ENCODE data around the gene TRIM17. TPM values are rescaled to one million over a fixed set of nuclear protein-coding genes. Genes with fewer than 3 reads are reported as not detected.
A peak's percentile ranks its signal among the peaks of the same experiment; 100 is the strongest.

The TRIM17 gene
- total and polyA plus RNA-seq, 9 of the 15 experiments (the other 6 are each of a cell fraction or from before 2014, with no cell fraction given) = not detected

- TF ChIP-seq ZNF395 (CRISPR knock-in tag; IDR thresholded peaks at IDR 0.05) (0 out of 2 replicates have a peak, but pooled peaks have one; percentile 21), POLR2AphosphoS5 (IDR thresholded peaks at IDR 0.05; ENCODE audit: control insufficient read depth, insufficient read depth, low read depth, low read length) (no peak), ZFX (CRISPR knock-in tag; IDR thresholded peaks at IDR 0.05) (peak; percentile 50; the same call in 1 of the 2 replicates)
These were observed 46.8 kb downstream of the TRIM17 start (continued) for GRCh38 chr1:228369608-228370438.

- H4K20me1 ChIP-seq (replicated peaks; ENCODE audit: control insufficient read depth, insufficient read depth, low read length) = no peaks in the 10 kb centered on the region
- ChIA-PET CTCF (ENCODE audit: low intra/inter-chr PET ratio) (interaction anchor here (0.6 kb wide), 1 partner anchor 157 kb away, joined by 4 read pairs; no protein-coding TSS in a partner anchor), POLR2A (interaction anchor here (0.6 to 1.8 kb wide), 4 partner anchors 12 to 152 kb away, joined by 3 to 16 read pairs (median 4); a partner anchor contains a TSS)
- peaks cover 2% of the 10 kb centered on the region; the same call in 1 of the 3 replicates for H3K36me3 ChIP-seq (ENCODE audit: control insufficient read depth, insufficient read depth, low read length)
- peaks cover 48 to 100% of the 10 kb centered on the region in 2 experiments for H3K4me1 ChIP-seq (replicated peaks in 1 of 2; ENCODE audit: control insufficient read depth in 2 of 2, insufficient read depth in 2 of 2, low read length in 2 of 2)
- FAIRE-seq (peak; percentile 99), DNase-seq (ENCODE audit: extremely low read depth in 1 of 4, low spot score in 3 of 4) (peak; percentile 85 to 97 (median 91)), ATAC-seq (peak; percentile 75)
- no TSS peak for BruUV-seq (replicated peaks)
- intact Hi-C loops (cut with micrococcal nuclease) (loop anchor here (2.0 kb wide), 1 partner anchor 88 kb away; a partner anchor contains a TSS), in situ Hi-C loops (cut with MboI) (no loop called here)
- peak overlapping the region; percentile 80 for H2AFZ ChIP-seq (ENCODE audit: low read depth, low read length)
- WGBS (ENCODE audit: insufficient coverage, low coverage, missing lambda C conversion rate) = 10% methylated on average over 15 of the region's 15 CpGs
- peak overlapping the region; percentile 71 to 91 for H3K9ac ChIP-seq (ENCODE audit: insufficient read depth in 1 of 2, low read depth in 2 of 2, low read length in 2 of 2)
- peak overlapping the region; percentile 34 for H3K4me3 ChIP-seq
- H3K4me2 ChIP-seq (ENCODE audit: insufficient read depth, low read length) = peak overlapping the region; percentile 81
- H3K79me2 ChIP-seq (ENCODE audit: control insufficient read depth, insufficient read depth, low read length) = peaks cover 20% of the 10 kb centered on the region; the same call in 2 of the 3 replicates
- H3K9me1 ChIP-seq (ENCODE audit: control insufficient read depth, insufficient read depth, low read length) = no peaks in the 10 kb centered on the region
- no peaks in the 10 kb centered on the region for H3K27me3 ChIP-seq (ENCODE audit: control insufficient read depth in 2 of 2, insufficient read depth in 2 of 2, low read length in 2 of 2)
- H3K27ac ChIP-seq (ENCODE audit: extremely low read depth, low read depth, low read length) = peak overlapping the region; percentile 85
- H3K9me3 ChIP-seq (replicated peaks; ENCODE audit: control insufficient read depth, insufficient read depth, low read depth, low read length) = no peaks in the 10 kb centered on the region
- no peak for TF ChIP-seq EWSR1 (IDR thresholded peaks at IDR 0.05; ENCODE audit: borderline replicate concordance, low read depth, partially characterized antibody)
- TF ChIP-seq CREB3L1 (IDR thresholded peaks at IDR 0.05; ENCODE audit: borderline replicate concordance, low read depth) = no peak
- TF ChIP-seq ZNF444 (CRISPR knock-in tag; IDR thresholded peaks at IDR 0.05) = no peak
- TF ChIP-seq ZNF277 (CRISPR knock-in tag; IDR thresholded peaks at IDR 0.05; ENCODE audit: borderline replicate concordance) = no peak
- TF ChIP-seq HCFC1 (IDR thresholded peaks at IDR 0.05; ENCODE audit: low read depth, low read length) = peak; percentile 19; the same call in 1 of the 2 replicates
- peak; percentile 31 to 38; a peak in 3 of 4 replicates for TF ChIP-seq RAD21 (CRISPR knock-in tag; conservative IDR thresholded peaks at IDR 0.05 in 1 of 2, IDR thresholded peaks at IDR 0.05 in 1 of 2)
- TF ChIP-seq EP400 (IDR thresholded peaks at IDR 0.05) = peak; percentile 81
These were observed 47.7 kb downstream of the TRIM17 start for GRCh38 chr1:228368801-228369607.

Measured in K562 (cell line).